ENCODE data around the gene KRCC1.
"Not testable (repeated sequence)": the region's sequence is repeated elsewhere in the genome, so short reads cannot be mapped to it uniquely, and the experiment has no call there.

KRCC1 gene

GRCh38 chr2:87996570-87996969, 59.0 kb downstream of the KRCC1 start:
- no peak for DNase-seq

DNA sequence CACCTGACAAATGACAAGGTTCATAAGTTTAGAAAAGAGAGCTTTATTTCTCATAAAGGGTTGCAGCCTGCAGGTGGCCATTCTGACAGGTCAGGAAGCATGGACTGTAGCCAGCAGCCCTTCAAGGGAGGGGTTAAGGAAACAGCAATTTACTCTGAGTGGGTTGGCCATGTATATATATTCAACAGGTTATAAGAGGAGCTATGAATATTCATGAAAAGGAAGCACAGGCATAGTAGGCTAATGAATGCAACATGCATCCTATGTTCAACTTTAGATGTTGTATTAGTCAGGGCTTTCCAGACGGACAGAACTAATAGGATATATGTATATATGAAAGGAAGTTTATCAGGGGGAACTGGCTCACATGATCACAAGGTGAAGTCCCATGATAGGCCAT, 59.8 kb downstream of the KRCC1 start:
- no peak for DNase-seq

GRCh38 chr2:87994304-87994850, 61.2 kb downstream of the KRCC1 start:
- DNase-seq: not testable (repeated sequence)

- DNase-seq: not testable (repeated sequence)
Observed at GRCh38 chr2:87992569-87992968, 63.0 kb downstream of the KRCC1 start.

DNA sequence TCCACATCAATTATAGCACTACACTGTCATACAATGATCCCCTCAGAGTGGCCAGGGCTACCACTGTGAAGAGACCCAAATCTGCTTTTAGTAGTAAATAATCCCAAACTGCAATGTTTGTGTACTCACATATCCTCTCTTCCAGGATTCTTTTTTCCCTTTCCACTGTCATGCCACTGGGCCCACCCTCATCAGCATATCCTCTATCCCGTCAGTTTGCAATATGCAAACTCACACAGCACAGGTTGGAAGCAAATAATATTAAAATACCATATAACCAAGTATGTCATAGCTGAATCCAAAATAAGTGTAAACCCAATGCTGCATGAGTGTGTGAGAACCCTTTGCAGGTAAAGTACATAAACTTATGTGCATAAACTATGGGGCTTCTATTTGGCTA, 68.1 kb downstream of the KRCC1 start:
- DNase-seq: not testable (repeated sequence)

GRCh38 chr2:87985902-87986301, 69.7 kb downstream of the KRCC1 start:
- not testable (repeated sequence) for DNase-seq

- DNase-seq: not testable (repeated sequence)
Observed at GRCh38 chr2:87981182-87981581, 74.4 kb downstream of the KRCC1 start.

Measured in CD4-positive, alpha-beta T cell treated with Interleukin-10 for 1 hour (primary cell).